ENCODE measurements around the gene OSTF1.

The OSTF1 gene

DNA sequence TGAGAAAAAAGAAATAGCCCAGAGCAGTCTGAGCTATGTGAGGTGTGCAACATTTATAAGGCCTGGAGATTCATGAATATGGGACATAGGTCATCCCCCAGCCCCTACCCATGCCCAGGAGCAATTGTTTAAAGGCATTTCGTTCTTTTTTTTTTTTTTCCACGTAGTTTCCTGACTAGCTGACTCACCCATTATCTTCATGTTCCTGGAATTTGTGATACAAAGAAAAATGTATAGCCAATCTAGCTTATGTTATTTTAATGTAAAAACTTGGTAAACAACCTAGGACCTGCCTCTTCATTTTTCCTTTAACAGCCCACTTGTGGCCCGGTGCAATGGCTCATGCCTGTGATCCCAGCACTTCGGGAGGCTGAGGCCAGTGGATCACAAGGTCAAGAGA is 81.3 kb downstream of the OSTF1 start:
- DNase-seq: no peak

DNA sequence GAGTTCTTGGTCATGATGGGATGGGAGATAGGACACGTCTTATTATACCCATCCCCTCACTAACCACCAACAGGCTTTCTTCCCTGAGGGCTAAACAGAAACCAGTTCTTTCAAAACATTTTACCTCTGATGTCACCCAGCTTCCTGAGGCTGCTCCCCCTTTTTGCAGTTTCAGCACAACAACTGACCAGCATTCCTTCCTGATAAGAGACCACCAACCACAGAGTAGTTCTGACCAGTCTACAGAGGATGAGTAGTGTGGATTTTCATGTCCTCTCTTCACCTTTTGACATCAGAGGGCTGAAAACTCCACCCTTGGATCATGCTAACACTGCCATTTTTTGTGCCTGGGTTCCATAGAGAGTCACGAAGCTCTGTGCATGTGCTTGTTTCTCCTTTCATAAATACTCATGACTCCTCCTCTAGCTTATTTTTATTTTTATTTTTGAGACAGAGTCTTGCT is 82.6 kb downstream of the OSTF1 start:
- DNase-seq: no peak

DNA sequence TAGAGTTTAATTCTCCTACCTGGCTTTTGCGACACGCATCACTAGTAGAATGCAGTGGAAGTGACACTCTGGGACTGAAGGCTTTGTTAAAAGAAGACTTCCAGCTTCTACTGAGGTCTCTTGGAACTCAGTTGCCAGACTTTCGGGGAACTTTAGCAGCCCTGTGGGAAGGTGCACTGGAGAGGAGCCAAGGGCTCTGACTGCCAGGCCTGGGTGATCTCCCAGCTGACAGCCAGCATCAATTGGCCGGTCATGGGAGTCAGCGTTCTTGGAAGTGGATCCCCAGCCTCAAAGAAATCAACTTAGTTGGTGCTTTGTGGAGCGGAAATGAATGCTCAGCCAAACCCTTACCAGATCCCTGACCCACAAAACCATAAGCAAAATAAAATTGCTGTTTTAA is 87.1 kb downstream of the OSTF1 start:
- no peak for DNase-seq

DNA sequence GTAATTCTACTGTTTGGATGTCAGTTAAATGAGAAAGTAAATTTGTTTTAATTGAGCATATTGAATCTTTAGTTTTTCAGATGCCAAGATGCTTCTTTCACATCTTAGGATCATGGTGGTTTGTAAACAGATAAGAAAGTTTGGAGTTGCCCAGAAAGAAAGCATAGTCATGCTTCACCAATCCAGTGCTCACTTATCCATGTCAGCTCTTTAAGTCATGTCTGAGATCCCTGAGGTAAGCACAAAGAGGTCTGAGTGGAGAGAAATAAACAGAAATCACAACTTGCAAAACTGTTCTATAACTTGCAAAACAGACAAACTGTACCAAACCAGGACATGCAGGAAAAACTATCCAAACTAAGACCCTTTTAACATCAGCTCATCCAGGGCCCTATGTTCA is 87.7 kb downstream of the OSTF1 start:
- DNase-seq: no peak

DNA sequence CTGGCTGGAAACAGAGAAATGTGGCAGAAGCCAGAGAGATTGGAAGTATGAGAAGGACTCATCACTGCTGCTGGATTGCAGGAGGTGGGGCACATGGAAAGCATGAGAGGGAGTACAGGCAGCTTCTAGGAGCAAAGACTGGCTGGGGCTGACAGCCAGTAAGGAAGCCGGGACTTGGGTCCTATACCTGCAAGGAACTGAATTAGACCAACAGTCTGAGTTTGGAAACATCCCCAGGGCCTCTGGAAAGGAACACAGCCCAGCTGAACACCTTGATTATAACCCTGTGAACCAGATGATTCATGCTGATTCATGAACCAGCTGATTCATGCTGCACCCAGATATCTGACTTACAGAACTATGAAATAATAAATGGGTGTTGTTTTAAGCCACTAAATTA is 93.4 kb downstream of the OSTF1 start:
- DNase-seq: no peak

DNA sequence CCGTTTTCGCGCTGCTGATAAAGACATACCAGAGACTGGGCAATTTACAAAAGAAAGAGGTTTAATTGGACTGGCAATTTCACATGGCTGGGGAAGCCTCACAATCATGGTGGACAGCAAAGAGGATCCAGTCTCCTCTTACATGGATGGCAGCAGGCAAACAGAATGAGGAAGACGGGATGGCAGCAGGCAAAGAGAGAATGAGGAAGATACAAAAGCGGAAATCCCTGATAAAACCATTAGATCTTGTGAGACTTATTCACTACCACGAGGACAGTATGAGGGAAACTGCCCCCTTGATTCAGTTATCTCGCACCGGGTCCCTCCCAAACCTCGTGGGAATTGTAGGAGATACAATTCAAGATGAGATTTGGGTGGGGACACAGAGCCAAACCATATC is 95.0 kb downstream of the OSTF1 start:
- no peak for DNase-seq

DNA sequence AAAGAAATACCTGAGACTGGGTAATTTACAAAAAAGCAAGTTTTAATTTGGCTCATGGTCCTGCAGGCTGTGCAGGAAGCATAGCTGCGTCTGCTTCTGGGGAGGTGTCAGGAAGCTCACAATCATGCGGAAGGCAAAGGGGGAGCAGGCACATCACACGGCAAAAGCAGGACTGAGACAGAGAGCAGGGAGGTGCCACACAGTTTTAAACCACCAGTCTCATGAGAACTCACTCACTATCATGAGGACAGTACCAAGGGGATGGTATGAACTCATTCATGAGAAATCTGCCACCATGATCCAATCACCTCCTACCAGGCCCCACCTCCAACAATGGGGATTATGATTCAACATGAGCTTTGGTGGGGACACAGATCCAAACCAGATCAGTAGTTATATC is 96.2 kb downstream of the OSTF1 start:
- no peak for DNase-seq

DNA sequence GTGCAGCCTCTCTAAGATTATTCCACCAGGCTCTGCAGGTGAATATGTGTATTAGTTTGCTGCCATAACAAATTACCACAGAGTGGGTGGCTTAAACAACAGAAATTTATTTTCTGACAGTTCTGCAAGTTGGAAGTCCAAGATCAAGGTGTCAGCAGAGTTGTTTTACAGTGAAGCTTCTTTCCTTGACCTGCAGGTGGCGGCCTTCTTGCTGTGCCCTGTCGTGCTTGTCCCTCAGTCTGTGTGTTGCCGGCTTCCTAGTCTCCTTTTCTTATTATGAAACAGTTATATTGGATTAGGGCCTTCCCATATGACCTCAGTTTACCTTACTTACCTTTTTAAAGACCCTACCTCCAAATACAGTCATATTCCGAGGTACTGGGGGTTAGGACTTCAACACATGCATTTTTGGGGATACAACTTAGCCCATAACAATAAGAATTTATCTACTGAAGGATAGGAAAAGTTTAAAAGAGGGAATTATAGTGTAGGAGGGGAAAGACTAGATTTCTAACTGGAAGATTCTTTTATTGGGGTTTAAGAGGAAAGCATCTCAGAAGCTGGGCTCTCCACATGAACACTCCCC is 97.4 kb downstream of the OSTF1 start:
- DNase-seq: peak; percentile 6

DNA sequence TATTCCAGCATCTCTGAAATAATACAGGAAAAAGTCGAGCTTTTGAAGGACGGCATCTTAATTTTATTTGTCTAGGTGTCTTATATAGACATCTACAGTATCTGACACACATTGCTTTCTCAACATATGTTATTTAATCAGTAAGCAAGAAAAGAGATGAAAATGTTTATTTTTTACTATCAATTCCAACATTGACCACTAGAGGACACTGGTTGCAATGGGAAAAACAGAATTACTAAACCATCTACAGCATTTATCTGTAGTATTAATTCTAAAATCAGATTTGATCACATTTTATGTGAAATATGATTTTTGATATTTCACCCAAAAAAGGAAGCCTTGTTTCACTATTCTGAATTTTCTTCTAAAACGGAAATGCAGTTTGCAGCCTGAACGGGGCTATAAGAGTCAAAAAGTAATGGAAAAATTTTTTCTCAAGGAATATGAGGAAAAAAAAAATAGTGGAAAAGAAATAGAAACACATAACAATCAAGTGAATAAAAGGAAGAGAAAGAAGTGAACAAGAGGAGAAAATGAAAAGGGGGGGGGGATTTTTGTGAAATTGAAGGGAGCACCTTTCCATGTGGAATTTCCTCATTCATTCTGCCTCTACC is 98.6 kb downstream of the OSTF1 start:
- DNase-seq: no peak

DNA sequence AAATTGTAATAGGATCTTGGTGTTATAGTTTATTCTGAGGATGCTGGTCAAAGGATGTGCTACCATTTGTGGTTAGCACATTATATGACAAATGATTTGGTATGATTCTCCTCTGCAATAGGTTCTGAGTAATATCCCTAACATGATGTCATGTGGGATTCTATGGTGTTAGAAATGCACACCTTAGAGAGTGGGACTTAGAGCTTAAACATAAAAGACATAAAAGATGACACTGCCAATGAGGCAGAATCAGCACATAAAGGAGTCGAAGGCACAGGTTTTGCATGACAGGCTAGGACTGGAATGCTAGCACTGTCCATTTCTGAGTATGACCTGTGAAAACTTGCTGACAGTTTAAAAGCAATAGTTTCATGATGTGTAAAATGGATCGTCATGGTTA is 100.4 kb downstream of the OSTF1 start:
- no peak for DNase-seq

DNA sequence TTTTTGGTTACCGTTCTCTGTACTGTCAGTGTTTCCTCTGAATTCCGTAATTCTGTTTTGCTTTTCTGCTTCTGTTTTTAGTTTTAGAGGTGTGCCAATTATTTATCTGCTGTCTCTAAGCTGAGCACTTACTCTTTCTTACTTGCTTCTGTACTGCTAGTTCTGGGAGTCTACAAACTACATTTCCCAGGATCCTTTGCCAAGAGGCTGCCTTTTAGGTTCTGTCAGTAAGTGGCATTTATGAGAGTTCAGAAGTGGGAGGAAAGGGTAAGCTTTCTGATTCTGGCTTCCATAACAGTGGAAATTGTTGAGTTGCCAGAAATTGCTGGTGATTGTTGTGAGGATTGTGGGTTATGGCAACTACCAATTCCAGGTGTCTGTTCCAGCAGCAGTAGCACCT is 102.4 kb downstream of the OSTF1 start:
- no peak for DNase-seq
